A549 (cell line): Measurements from ENCODE around the gene YIPF3.
"Not testable (repeated sequence)": the region's sequence is repeated elsewhere in the genome, so short reads cannot be mapped to it uniquely, and the experiment has no call there.

ENCODE experiments used
- CBX2 ChIP-seq: fragments of 200-600 bp; sonication (generic); IDR thresholded peaks from 2 replicates; pipeline ENCODE4 v1.6.1; 2016; ENCODE audit warnings: low read depth, mild to moderate bottlenecking, borderline replicate concordance
- CEBPB ChIP-seq, 2 experiments: fragments of >200 bp in 1 of 2; sonication (Bioruptor Twin) in 1 of 2; formaldehyde crosslinking in 1 of 2; IDR thresholded peaks; 2 replicates each; pipeline ENCODE4 v1.6.1; 2012 to 2016
- CTCF ChIP-seq: fragments of >200 bp; sonication (Bioruptor Twin); formaldehyde crosslinking; IDR thresholded peaks from 3 replicates; pipeline ENCODE4 v1.5.1; 2016
- E2F6 ChIP-seq: IDR thresholded peaks from 2 replicates; pipeline ENCODE4 v1.6.1; 2012; ENCODE audit warnings: low read depth, borderline replicate concordance
- FOSB ChIP-seq: fragments of 250-450 bp; sonication (Bioruptor Pico); IDR thresholded peaks from 2 replicates; pipeline ENCODE4 v1.5.0; 2020; ENCODE audit warnings: mild to moderate bottlenecking, moderate library complexity
- HDAC2 ChIP-seq: fragments of 200-600 bp; sonication (generic); IDR thresholded peaks from 2 replicates; pipeline ENCODE4 v1.6.1; 2016
- JUN ChIP-seq, 2 experiments: fragments of >200 bp; sonication (Bioruptor Twin); formaldehyde crosslinking; IDR thresholded peaks; 2 replicates in 1 of 2; 3 replicates in 1 of 2; pipeline ENCODE4 v1.6.1; 2016 to 2017
- MAFK ChIP-seq: fragments of 450-650 bp; IDR thresholded peaks from 2 replicates; pipeline ENCODE4 v1.6.1; 2014; ENCODE audit not compliant: partially characterized antibody
- MAX ChIP-seq: IDR thresholded peaks from 2 replicates; pipeline ENCODE4 v1.6.1; 2012
- POLR2A ChIP-seq: IDR thresholded peaks from 2 replicates; pipeline ENCODE4 v1.6.1; 2012; ENCODE audit warnings: mild to moderate bottlenecking, low read length
- TF ChIP-seq, protein P1 (sequence below): fragments of 150-350 bp; IDR thresholded peaks from 2 replicates; pipeline ENCODE4 v1.6.1; 2014; ENCODE audit warnings: low read depth, mild to moderate bottlenecking, low read length

- not testable (repeated sequence) for TF ChIP-seq CTCF; MAFK; POLR2A; CBX2; FOSB (CRISPR knock-in tag); E2F6; CEBPB (IDR thresholded peaks at IDR 0.05); MAX; JUN (IDR thresholded peaks at IDR 0.05); HDAC2
- TF ChIP-seq, protein P1, sequence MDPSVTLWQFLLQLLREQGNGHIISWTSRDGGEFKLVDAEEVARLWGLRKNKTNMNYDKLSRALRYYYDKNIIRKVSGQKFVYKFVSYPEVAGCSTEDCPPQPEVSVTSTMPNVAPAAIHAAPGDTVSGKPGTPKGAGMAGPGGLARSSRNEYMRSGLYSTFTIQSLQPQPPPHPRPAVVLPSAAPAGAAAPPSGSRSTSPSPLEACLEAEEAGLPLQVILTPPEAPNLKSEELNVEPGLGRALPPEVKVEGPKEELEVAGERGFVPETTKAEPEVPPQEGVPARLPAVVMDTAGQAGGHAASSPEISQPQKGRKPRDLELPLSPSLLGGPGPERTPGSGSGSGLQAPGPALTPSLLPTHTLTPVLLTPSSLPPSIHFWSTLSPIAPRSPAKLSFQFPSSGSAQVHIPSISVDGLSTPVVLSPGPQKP: not testable (repeated sequence)
Observed at GRCh38 chr6:43467265-43467664, 49.5 kb downstream of the YIPF3 start.
